ENCODE data around the gene ZIC5. TPM values are rescaled to one million over a fixed set of nuclear protein-coding genes. Genes with fewer than 3 reads are reported as not detected.

Gene ZIC5
- total and polyA plus RNA-seq, 2 of the 13 experiments (the other 11 are each of a cell fraction or from before 2014, with no cell fraction given): 0.02 to 0.07 TPM

- peaks cover 3 to 11% of the 10 kb centered on the region in 2 experiments; a peak in 4 of 5 replicates for H3K27me3 ChIP-seq (ENCODE audit: control insufficient read depth in 1 of 2, insufficient read depth in 2 of 2, low read length in 2 of 2)
- H3K79me2 ChIP-seq (ENCODE audit: insufficient read depth, low read length): no peaks in the 10 kb centered on the region
- ChIA-PET CTCF (ENCODE audit: low intra/inter-chr PET ratio, low total read pairs) (no interaction called here), POLR2A (no interaction called here)
- H3K36me3 ChIP-seq (replicated peaks in 1 of 2; ENCODE audit: control insufficient read depth in 1 of 2, insufficient read depth in 2 of 2, low read length in 2 of 2): no peaks in the 10 kb centered on the region
- DNase-seq (ENCODE audit: low spot score) (no peak), ATAC-seq (no peak), FAIRE-seq (no peak)
- no peak for TF ChIP-seq SIX1 (CRISPR knock-in tag; IDR thresholded peaks at IDR 0.05; ENCODE audit: borderline replicate concordance)
- TF ChIP-seq PAXIP1 (CRISPR knock-in tag; conservative IDR thresholded peaks at IDR 0.05): no peak
- TF ChIP-seq HCFC1 (IDR thresholded peaks at IDR 0.05; ENCODE audit: low read depth, low read length): no peak
- no peak for TF ChIP-seq SIN3A (IDR thresholded peaks at IDR 0.05; ENCODE audit: borderline replicate concordance, low read depth, low read length)
- no peak for TF ChIP-seq TFDP2 (CRISPR knock-in tag; IDR thresholded peaks at IDR 0.05)
- TF ChIP-seq HOXA3 (CRISPR knock-in tag; IDR thresholded peaks at IDR 0.05): no peak
- no peak for TF ChIP-seq MED13 (CRISPR knock-in tag; IDR thresholded peaks at IDR 0.05)
- TF ChIP-seq GMEB1 (CRISPR knock-in tag; IDR thresholded peaks at IDR 0.05; ENCODE audit: borderline replicate concordance): no peak
- no peak for TF ChIP-seq ZNF782 (CRISPR knock-in tag; IDR thresholded peaks at IDR 0.05; ENCODE audit: borderline replicate concordance)
- no peak for TF ChIP-seq NPAS2 (CRISPR knock-in tag; IDR thresholded peaks at IDR 0.05; ENCODE audit: borderline replicate concordance)
- no peak for TF ChIP-seq ZNF800 (CRISPR knock-in tag; IDR thresholded peaks at IDR 0.05)
- TF ChIP-seq ARNT2 (CRISPR knock-in tag; IDR thresholded peaks at IDR 0.05; ENCODE audit: low read depth): no peak
- no peak for TF ChIP-seq ZSCAN21 (CRISPR knock-in tag; IDR thresholded peaks at IDR 0.05; ENCODE audit: borderline replicate concordance)
- BruUV-seq (replicated peaks): no TSS peak
- no peaks in the 10 kb centered on the region for H3K9me3 ChIP-seq (ENCODE audit: low read length)
- H3K27ac ChIP-seq (ENCODE audit: extremely low read length, insufficient read depth, low read length): no peak overlapping the region
- peaks cover under 1% of the 10 kb centered on the region; the same call in 1 of the 2 replicates for H3K4me1 ChIP-seq (ENCODE audit: insufficient read depth, low read length)
- in situ Hi-C loops (cut with HindIII; ENCODE audit: extremely low pct_ligation_motif_present, low pct_unique_long_range_greater_than_20kb) (no loop called here), intact Hi-C loops (cut with micrococcal nuclease; ENCODE audit: unreplicated experiment) (no loop called here)
- no peak overlapping the region for H3K9ac ChIP-seq (ENCODE audit: insufficient read depth, low read depth, low read length)
- no peak overlapping the region for H3K4me2 ChIP-seq (ENCODE audit: low read depth, low read length)
- H3K4me3 ChIP-seq (replicated peaks in 1 of 3; ENCODE audit: insufficient read depth in 1 of 3, low read depth in 2 of 3, low read length in 3 of 3): no peak overlapping the region
- no peaks in the 10 kb centered on the region for H4K20me1 ChIP-seq (ENCODE audit: insufficient read depth, low read length)
- WGBS (ENCODE audit: low lambda C conversion rate): 28% methylated on average over 8 of the region's 8 CpGs
- no peak overlapping the region for H2AFZ ChIP-seq (ENCODE audit: low read length)
Observed at GRCh38 chr13:99966064-99966805, 5.3 kb downstream of the ZIC5 start.
